Prostate gland (tissue), 2 donors: ENCODE measurements around the gene ST7.

Experiments used
- POLR2A ChIP-seq: fragments of 450-650 bp; IDR thresholded peaks from one replicate; pipeline ENCODE4 v1.6.1; 2016; ENCODE audit warnings: antibody characterized with exemption, mild to moderate bottlenecking
- POLR2AphosphoS5 ChIP-seq: sonication (generic); formaldehyde crosslinking; IDR thresholded peaks from one replicate; pipeline ENCODE4 v1.6.1; 2017; ENCODE audit warnings: antibody characterized with exemption
- TF ChIP-seq, protein P1 (sequence below), 4 experiments: fragments of 200-600 bp in 2 of 4; fragments of 450-650 bp in 2 of 4; sonication (generic) in 2 of 4; IDR thresholded peaks; 1 replicate in 3 of 4; 2 replicates in 1 of 4; pipeline ENCODE4 v1.5.1; 2016 to 2019; ENCODE audit warnings: antibody characterized with exemption in 4 of 4, mild to moderate bottlenecking in 2 of 4, moderate library complexity in 2 of 4

DNA sequence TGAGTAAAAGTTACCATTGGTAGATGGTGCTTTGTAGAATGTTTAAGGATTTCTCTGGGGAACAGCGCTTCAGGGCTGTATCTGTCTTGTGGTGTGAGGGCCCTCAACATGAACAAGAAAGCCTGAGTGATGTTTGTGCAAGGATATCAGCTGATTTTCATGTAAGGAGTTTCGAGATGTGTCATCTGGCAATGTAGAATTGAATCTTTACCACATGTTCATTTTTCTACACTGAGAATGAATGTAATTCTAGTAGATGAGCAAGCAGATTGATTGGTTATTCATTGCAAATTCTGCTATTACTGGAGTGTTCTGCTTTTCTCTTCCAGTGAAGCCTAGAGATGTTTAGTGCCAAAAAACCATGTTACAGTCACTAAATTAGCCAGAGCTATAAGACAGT is 87.7 kb downstream of the ST7 start:
- TF ChIP-seq, protein P1, sequence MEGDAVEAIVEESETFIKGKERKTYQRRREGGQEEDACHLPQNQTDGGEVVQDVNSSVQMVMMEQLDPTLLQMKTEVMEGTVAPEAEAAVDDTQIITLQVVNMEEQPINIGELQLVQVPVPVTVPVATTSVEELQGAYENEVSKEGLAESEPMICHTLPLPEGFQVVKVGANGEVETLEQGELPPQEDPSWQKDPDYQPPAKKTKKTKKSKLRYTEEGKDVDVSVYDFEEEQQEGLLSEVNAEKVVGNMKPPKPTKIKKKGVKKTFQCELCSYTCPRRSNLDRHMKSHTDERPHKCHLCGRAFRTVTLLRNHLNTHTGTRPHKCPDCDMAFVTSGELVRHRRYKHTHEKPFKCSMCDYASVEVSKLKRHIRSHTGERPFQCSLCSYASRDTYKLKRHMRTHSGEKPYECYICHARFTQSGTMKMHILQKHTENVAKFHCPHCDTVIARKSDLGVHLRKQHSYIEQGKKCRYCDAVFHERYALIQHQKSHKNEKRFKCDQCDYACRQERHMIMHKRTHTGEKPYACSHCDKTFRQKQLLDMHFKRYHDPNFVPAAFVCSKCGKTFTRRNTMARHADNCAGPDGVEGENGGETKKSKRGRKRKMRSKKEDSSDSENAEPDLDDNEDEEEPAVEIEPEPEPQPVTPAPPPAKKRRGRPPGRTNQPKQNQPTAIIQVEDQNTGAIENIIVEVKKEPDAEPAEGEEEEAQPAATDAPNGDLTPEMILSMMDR (IDR thresholded peaks at IDR 0.05) = no peak
- no peak for TF ChIP-seq POLR2A
- no peak for TF ChIP-seq POLR2AphosphoS5
